ENCODE results near the gene PIR.

DNA sequence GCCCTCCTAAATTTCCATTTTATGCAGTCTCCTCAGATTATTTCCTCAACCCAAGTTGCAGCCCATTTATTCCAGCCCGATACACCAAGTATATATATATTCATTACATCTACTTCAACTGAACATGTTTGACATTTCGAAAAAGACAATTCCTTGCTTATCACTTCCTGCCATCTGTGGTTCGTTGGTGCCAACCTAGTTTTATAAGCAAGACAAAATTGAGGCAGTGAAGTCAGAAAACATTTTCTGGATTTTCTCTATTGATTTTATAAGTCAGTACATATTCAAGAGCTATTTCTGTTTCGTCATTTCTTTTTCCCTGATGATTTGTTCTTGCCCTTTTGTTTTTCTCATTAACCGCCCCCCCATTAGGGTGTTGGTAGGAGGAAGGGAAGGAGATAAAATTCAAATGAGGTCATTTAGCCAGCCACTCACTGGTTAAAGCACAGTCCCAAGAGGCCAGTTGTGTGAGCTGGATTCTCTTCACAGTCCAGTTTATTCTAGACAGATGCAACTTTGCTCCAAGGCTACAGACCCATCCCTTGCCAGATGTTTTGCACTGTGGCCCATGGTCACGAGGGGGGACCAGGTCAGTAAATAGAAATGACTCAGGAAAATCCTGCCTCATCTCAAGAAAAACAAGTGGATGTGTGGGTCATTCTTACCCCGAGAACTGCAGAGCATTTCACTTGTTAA lies 88.6 kb downstream of the PIR start:
- no peak for TF ChIP-seq CTCF (IDR thresholded peaks at IDR 0.05)
- no peak for TF ChIP-seq EP300 (IDR thresholded peaks at IDR 0.05)
- no peak for TF ChIP-seq POLR2A (IDR thresholded peaks at IDR 0.05)

Data from ovary (tissue), 3 donors.